ENCODE data around the gene ACSL1.

GRCh38 chr4:184727430-184727829, 98.3 kb downstream of the ACSL1 start:
- TF ChIP-seq POLR2AphosphoS5 (IDR thresholded peaks at IDR 0.05; ENCODE audit: low read depth) = no peak
- no peak for TF ChIP-seq CTCF (IDR thresholded peaks at IDR 0.05; ENCODE audit: insufficient read depth, low read length)
- peak; percentile 83 for TF ChIP-seq SPI1 (IDR thresholded peaks at IDR 0.05; ENCODE audit: borderline replicate concordance, low read depth)
- no peak for TF ChIP-seq GABPA (IDR thresholded peaks at IDR 0.05; ENCODE audit: low read depth)
- no peak for TF ChIP-seq REST (IDR thresholded peaks at IDR 0.05; ENCODE audit: insufficient replicate concordance, low read depth)

All from HL-60 (cell line).